Glutamatergic neuron (in vitro differentiated cells): Measurements from ENCODE around the gene P2RX2. TPM values are rescaled to one million over a fixed set of nuclear protein-coding genes. Genes with fewer than 3 reads are reported as not detected.
A peak's percentile ranks its signal among the peaks of the same experiment; 100 is the strongest.
"Not testable (repeated sequence)": the region's sequence is repeated elsewhere in the genome, so short reads cannot be mapped to it uniquely, and the experiment has no call there.

Source experiments
- DNase-seq: peaks from one replicate; pipeline ENCODE4 v3.0.0; 2022
- H3K27ac Mint-ChIP-seq: one replicate; pipeline ENCODE4 v1.8.0; 2020; ENCODE audit warnings: mild to moderate bottlenecking, mixed read lengths, inconsistent platforms; ENCODE audit not compliant: unreplicated experiment
- H3K27me3 Mint-ChIP-seq: one replicate; pipeline ENCODE4 v1.8.0; 2020; ENCODE audit warnings: mild to moderate bottlenecking, moderate library complexity, mixed read lengths, inconsistent platforms; ENCODE audit not compliant: unreplicated experiment
- H3K36me3 Mint-ChIP-seq: one replicate; pipeline ENCODE4 v1.8.0; 2020; ENCODE audit warnings: mild to moderate bottlenecking, mixed read lengths, inconsistent platforms; ENCODE audit not compliant: unreplicated experiment
- H3K4me1 Mint-ChIP-seq: one replicate; pipeline ENCODE4 v1.8.0; 2020; ENCODE audit warnings: mild to moderate bottlenecking, low read depth, mixed read lengths, inconsistent platforms; ENCODE audit not compliant: unreplicated experiment
- H3K4me3 Mint-ChIP-seq: one replicate; pipeline ENCODE4 v1.8.0; 2020; ENCODE audit warnings: mild to moderate bottlenecking, mixed read lengths, inconsistent platforms; ENCODE audit not compliant: unreplicated experiment
- H3K9me3 Mint-ChIP-seq: one replicate; pipeline ENCODE4 v1.8.0; 2020; ENCODE audit warnings: mild to moderate bottlenecking, moderate library complexity, mixed read lengths, inconsistent platforms; ENCODE audit not compliant: unreplicated experiment
- total RNA-seq: library from RNA; stranded (reverse); fragmentation: NEBNext Ultra II Directional; extraction: Animal tissue kit (Norgen Biotek cat#: 25700); gene quantifications from one replicate; pipeline ENCODE4 v1.2.1, GENCODE V29; 2021; ENCODE audit not compliant: unreplicated experiment
- TF ChIP-seq, protein P1 (sequence below): fragments of 200-600 bp; sonication (generic); IDR thresholded peaks from one replicate; pipeline ENCODE4 v1.5.0; 2021; ENCODE audit not compliant: partially characterized antibody, unreplicated experiment

The P2RX2 gene
- total RNA-seq, 1 donor from 2014 or later, result 4.1 TPM

GRCh38 chr12:132595183-132595582 lies 23.4 kb upstream of the P2RX2 start:
- peaks cover 18% of the 10 kb centered on the region for H3K9me3 Mint-ChIP-seq
- H3K4me3 Mint-ChIP-seq, result no peak overlapping the region
- no peak overlapping the region for H3K27ac Mint-ChIP-seq
- TF ChIP-seq, protein P1, sequence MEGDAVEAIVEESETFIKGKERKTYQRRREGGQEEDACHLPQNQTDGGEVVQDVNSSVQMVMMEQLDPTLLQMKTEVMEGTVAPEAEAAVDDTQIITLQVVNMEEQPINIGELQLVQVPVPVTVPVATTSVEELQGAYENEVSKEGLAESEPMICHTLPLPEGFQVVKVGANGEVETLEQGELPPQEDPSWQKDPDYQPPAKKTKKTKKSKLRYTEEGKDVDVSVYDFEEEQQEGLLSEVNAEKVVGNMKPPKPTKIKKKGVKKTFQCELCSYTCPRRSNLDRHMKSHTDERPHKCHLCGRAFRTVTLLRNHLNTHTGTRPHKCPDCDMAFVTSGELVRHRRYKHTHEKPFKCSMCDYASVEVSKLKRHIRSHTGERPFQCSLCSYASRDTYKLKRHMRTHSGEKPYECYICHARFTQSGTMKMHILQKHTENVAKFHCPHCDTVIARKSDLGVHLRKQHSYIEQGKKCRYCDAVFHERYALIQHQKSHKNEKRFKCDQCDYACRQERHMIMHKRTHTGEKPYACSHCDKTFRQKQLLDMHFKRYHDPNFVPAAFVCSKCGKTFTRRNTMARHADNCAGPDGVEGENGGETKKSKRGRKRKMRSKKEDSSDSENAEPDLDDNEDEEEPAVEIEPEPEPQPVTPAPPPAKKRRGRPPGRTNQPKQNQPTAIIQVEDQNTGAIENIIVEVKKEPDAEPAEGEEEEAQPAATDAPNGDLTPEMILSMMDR, result no peak
- peaks cover 24% of the 10 kb centered on the region for H3K27me3 Mint-ChIP-seq
- no peak for DNase-seq
- H3K36me3 Mint-ChIP-seq, result peaks cover 6% of the 10 kb centered on the region
- H3K4me1 Mint-ChIP-seq, result peaks cover 8% of the 10 kb centered on the region

DNA sequence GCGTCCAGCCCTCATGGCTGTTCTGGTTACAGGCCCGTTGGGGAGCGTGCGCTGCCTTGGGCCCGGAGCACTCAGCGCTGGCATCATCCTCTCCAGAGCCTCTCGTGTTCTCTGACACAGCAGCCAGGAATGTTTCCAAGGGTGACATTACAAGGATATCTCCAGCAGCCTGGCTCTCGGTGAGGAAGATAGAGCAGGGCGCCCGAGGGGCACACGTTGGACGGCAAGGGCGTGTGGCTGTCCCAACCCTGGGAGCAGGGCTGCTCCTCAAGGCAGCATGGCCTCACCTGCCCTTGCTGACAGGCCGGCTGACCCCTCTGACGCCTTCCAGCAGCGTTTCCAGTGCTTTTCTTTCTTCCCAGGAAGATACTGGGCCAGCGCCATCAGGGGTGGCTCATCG lies 22.6 kb upstream of the P2RX2 start:
- TF ChIP-seq, protein P1, result no peak
- H3K4me3 Mint-ChIP-seq, result no peak overlapping the region
- peaks cover 6% of the 10 kb centered on the region for H3K36me3 Mint-ChIP-seq
- no peak for DNase-seq
- H3K27ac Mint-ChIP-seq, result no peak overlapping the region
- peaks cover 24% of the 10 kb centered on the region for H3K27me3 Mint-ChIP-seq
- H3K4me1 Mint-ChIP-seq, result peaks cover 8% of the 10 kb centered on the region
- peaks cover 18% of the 10 kb centered on the region for H3K9me3 Mint-ChIP-seq

- peak; percentile 77 for DNase-seq
- H3K36me3 Mint-ChIP-seq, result peaks cover 6% of the 10 kb centered on the region
- TF ChIP-seq, protein P1, result no peak
- peak overlapping the region; percentile 92 for H3K27ac Mint-ChIP-seq
- H3K27me3 Mint-ChIP-seq, result peaks cover 25% of the 10 kb centered on the region
- H3K4me3 Mint-ChIP-seq, result peak overlapping the region; percentile 97
- H3K9me3 Mint-ChIP-seq, result peaks cover 21% of the 10 kb centered on the region
- peaks cover 11% of the 10 kb centered on the region for H3K4me1 Mint-ChIP-seq
Observed at GRCh38 chr12:132597333-132598316, 21.0 kb upstream of the P2RX2 start.

DNA sequence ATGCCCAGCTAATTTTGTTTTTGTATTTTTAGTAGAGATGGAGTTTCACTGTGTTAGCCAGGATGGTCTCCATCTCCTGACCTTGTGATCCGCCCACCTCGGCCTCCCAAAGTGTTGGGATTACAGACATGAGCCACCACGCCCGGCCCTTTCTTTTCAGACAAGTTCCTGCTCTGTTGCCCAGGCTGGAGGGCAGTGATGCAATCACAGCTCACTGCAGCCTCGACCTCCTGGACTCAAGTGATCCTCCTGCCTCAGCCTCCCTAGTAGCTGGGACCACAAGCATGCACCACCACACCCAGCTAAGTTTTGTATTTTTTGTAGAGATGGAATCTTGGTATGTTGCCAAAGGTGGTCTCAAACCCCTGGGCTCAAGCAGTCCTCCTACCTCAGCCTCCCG lies 19.1 kb upstream of the P2RX2 start:
- Mint-ChIP-seq H3K4me1 (peaks cover 10% of the 10 kb centered on the region), H3K4me3 (peak overlapping the region; percentile 34), H3K27me3 (peaks cover 24% of the 10 kb centered on the region), H3K27ac (peak overlapping the region; percentile 52), H3K9me3 (peaks cover 17% of the 10 kb centered on the region)
- H3K36me3 Mint-ChIP-seq, DNase-seq: not testable (repeated sequence)

DNA sequence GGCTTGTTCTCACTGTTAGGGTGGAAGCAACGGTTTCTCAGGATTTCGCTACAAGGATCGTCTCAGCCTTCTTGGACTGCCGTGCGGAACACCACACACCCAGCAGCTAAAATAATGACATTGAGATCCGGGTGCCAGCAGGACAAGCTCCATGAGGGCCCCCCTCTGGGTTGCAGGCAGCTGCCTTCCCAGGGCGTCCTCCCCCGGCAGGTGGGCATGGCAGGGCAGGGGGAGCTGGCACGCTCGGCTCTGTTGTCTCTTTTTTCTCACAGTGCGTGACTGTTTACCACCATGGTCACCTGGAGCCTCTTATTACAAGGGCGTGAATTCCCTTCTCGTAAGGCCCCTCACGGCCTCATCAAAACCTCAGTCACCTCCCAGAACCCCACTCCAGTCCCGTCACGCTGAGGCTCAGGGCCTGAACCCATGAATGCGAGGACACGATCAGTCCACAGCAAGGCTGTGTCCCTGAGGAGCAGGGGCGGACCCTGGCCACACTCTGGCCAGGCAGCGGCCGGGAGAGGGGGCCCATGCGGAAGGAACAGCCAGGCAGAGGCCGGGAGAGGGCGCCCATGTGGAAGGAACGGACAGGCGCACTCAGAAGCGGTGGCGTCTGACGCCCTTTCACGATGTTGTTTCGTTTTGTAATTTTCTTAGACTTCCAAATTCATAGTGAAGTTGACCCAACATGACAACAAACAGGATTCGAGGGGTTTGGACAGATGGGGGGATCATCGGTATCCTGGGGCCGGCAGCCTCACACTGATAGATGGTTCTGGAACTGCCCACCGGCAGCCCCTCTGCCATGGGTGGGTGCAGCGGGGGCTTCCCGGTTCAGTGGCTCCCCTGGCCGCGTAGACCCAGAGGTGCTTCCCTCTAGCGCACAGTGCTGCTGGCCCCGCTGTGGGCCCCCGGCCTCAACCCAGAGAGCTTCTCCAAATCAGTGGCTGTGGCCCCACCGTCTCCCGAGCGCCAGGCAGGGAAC lies 18.2 kb upstream of the P2RX2 start:
- TF ChIP-seq, protein P1, result no peak
- Mint-ChIP-seq H3K27me3 (peaks cover 24% of the 10 kb centered on the region), H3K27ac (peak overlapping the region; percentile 52), H3K9me3 (peaks cover 17% of the 10 kb centered on the region), H3K36me3 (no peaks in the 10 kb centered on the region), H3K4me3 (peak overlapping the region; percentile 34), H3K4me1 (peaks cover 10% of the 10 kb centered on the region)
- peak; percentile 79 for DNase-seq
